Caco-2 (cell line): Measurements from ENCODE around the gene KCNC1. TPM values are rescaled to one million over a fixed set of nuclear protein-coding genes. Genes with fewer than 3 reads are reported as not detected.
A peak's percentile ranks its signal among the peaks of the same experiment; 100 is the strongest.

Source experiments
- BruUV-seq: library from RNA; stranded (reverse); fragments of 400-500 nt; replicated peaks from 2 replicates; lab custom pipeline; 2021; lab: Mats Ljungman, UMichigan
- CTCF ChIA-PET: fragments of 300-600 bp; sonication (Branson Sonifier 250); formaldehyde crosslinking; loops from one replicate; lab custom pipeline; 2022; ENCODE audit warnings: antibody characterized with exemption; lab: Charles Lee
- POLR2A ChIA-PET: fragments of 300-600 bp; sonication (Branson Sonifier 250); formaldehyde crosslinking; loops from one replicate; lab custom pipeline; 2022; ENCODE audit warnings: antibody characterized with exemption; lab: Charles Lee
- DNase-seq, 2 experiments: peaks; one replicate each; pipeline versions ENCODE4 v3.0.0 to v3.0.0-alpha.2; 2020 to 2022
- H3K27me3 ChIP-seq: replicated peaks from 2 replicates; pipeline ENCODE4 v1.6.0; 2011; ENCODE audit warnings: low read length; ENCODE audit not compliant: control insufficient read depth, insufficient read depth
- H3K36me3 ChIP-seq: 2 replicates; pipeline ENCODE4 v1.5.1; 2011; ENCODE audit warnings: low read length; ENCODE audit not compliant: control insufficient read depth, insufficient read depth
- H3K4me1 ChIP-seq: fragments of 250-450 bp; sonication (Bioruptor Pico); 2 replicates; pipeline ENCODE4 v1.5.1; 2020; ENCODE audit warnings: mild to moderate bottlenecking
- H3K4me3 ChIP-seq: 2 replicates; pipeline ENCODE4 v1.5.1; 2011; ENCODE audit warnings: low read depth, mild to moderate bottlenecking, control low read depth, low read length
- H3K9me3 ChIP-seq: fragments of 250-450 bp; sonication (Bioruptor Pico); 2 replicates; pipeline ENCODE4 v1.5.1; 2020; ENCODE audit warnings: mild to moderate bottlenecking, moderate library complexity
- H3K27ac Mint-ChIP-seq: one replicate; pipeline ENCODE4 v1.8.0; 2022; ENCODE audit warnings: mixed read lengths; ENCODE audit not compliant: unreplicated experiment
- H3K27me3 Mint-ChIP-seq: one replicate; pipeline ENCODE4 v1.8.0; 2022; ENCODE audit warnings: mixed read lengths; ENCODE audit not compliant: insufficient read depth, unreplicated experiment
- H3K36me3 Mint-ChIP-seq: one replicate; pipeline ENCODE4 v1.8.0; 2022; ENCODE audit warnings: mild to moderate bottlenecking, mixed read lengths; ENCODE audit not compliant: insufficient read depth, unreplicated experiment
- H3K4me1 Mint-ChIP-seq: one replicate; pipeline ENCODE4 v1.8.0; 2022; ENCODE audit warnings: low read depth, mixed read lengths; ENCODE audit not compliant: unreplicated experiment
- H3K4me3 Mint-ChIP-seq: one replicate; pipeline ENCODE4 v1.8.0; 2022; ENCODE audit warnings: mild to moderate bottlenecking, moderate library complexity, mixed read lengths; ENCODE audit not compliant: unreplicated experiment
- H3K9me3 Mint-ChIP-seq: one replicate; pipeline ENCODE4 v1.8.0; 2022; ENCODE audit warnings: mixed read lengths; ENCODE audit not compliant: unreplicated experiment
- CTCF ChIP-seq, 2 experiments: fragments of 200-600 bp in 1 of 2; IDR thresholded peaks; 1 replicate in 1 of 2; 2 replicates in 1 of 2; pipeline versions ENCODE4 v1.5.1 to v1.8.0; 2011 to 2022; ENCODE audit warnings: antibody characterized with exemption in 1 of 2, control low read depth in 1 of 2, inconsistent platforms in 1 of 2, low read depth in 1 of 2, low read length in 1 of 2, mild to moderate bottlenecking in 1 of 2, moderate library complexity in 1 of 2; ENCODE audit not compliant: insufficient read depth in 1 of 2, severe bottlenecking in 1 of 2, unreplicated experiment in 1 of 2
- intact Hi-C: fragments of 100-400 bp; cut with micrococcal nuclease; formaldehyde crosslinking; loops from one replicate; pipeline ENCODE4 v1.10.0; 2022; ENCODE audit not compliant: unreplicated experiment
- total RNA-seq: library from RNA; stranded (reverse); gene quantifications from 2 replicates; pipeline ENCODE4 v1.2.3, GENCODE V29; 2022

KCNC1 gene
- total RNA-seq, 1 experiment from 2014 or later = 0.07 TPM

GRCh38 chr11:17700991-17701390, 33.6 kb upstream of the KCNC1 start:
- Histone ChIP-seq H3K9me3 (no peaks in the 10 kb centered on the region), H3K4me3 (no peak overlapping the region), H3K36me3 (no peaks in the 10 kb centered on the region), H3K27me3 (no peaks in the 10 kb centered on the region; the same call in 1 of the 2 replicates), H3K4me1 (no peaks in the 10 kb centered on the region)
- Mint-ChIP-seq H3K9me3 (peaks cover 13% of the 10 kb centered on the region), H3K4me3 (no peak overlapping the region), H3K4me1 (no peaks in the 10 kb centered on the region), H3K27me3 (peaks cover 11% of the 10 kb centered on the region), H3K27ac (no peak overlapping the region), H3K36me3 (peaks cover 4% of the 10 kb centered on the region)
- CTCF ChIA-PET = no interaction called here
- intact Hi-C loops = no loop called here
- TF ChIP-seq CTCF (IDR thresholded peaks at IDR 0.05; ENCODE audit: insufficient read depth in 1 of 2, low read depth in 1 of 2, low read length in 1 of 2, severe bottlenecking in 1 of 2, unreplicated experiment in 1 of 2) = no peak
- no peak for DNase-seq
- BruUV-seq = no TSS peak
- POLR2A ChIA-PET = no interaction called here

DNA sequence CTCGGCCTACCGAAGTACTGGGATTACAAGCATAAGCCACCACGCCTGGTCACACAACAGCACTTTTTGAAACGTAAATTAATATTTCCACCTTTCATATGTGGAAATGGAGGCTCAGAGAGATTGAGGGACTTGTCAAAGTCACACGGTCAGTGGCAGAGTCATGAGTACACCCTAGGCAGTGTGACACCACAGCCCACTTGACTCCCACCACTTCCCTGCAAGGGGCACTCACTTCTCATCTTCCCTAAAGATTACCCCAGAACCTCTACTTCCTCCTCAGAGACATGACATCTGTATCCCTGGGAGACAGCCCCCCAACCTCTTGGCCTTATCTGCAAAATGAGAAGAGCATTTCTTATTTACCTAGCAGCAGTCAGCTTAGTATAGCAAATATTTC, 31.7 kb upstream of the KCNC1 start:
- CTCF ChIA-PET = no interaction called here
- peaks cover 13% of the 10 kb centered on the region for H3K9me3 Mint-ChIP-seq
- no peak for TF ChIP-seq CTCF (IDR thresholded peaks at IDR 0.05; ENCODE audit: insufficient read depth in 1 of 2, low read depth in 1 of 2, low read length in 1 of 2, severe bottlenecking in 1 of 2, unreplicated experiment in 1 of 2)

DNA sequence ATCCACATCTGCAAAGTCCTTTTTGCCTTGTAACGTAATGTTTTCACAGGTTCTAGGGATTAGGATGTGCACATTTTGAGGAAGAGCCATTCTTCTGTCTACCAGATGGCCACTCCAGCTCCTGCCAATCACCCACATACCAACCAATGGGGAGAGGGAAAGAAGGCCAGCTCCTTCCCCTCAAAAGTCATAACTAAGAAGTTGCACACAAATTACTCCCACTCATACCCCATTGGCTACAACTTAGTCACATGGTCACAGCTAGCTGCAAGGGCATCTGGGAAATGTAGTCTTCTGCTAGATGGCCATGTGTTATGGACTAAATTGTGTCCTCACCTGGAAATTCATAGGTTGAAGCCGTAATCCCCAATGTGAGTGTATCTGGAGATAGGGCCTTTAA, 30.6 kb upstream of the KCNC1 start:
- no peaks in the 10 kb centered on the region for H3K36me3 ChIP-seq
- Mint-ChIP-seq H3K27ac (no peak overlapping the region), H3K4me1 (no peaks in the 10 kb centered on the region), H3K9me3 (peaks cover 13% of the 10 kb centered on the region), H3K27me3 (peaks cover 11% of the 10 kb centered on the region), H3K4me3 (no peak overlapping the region), H3K36me3 (peaks cover 4% of the 10 kb centered on the region)
- DNase-seq = peak in 1 of 2 experiments; percentile 6
- ChIA-PET POLR2A (no interaction called here), CTCF (no interaction called here)
- H3K9me3 ChIP-seq = no peaks in the 10 kb centered on the region
- peaks cover 3% of the 10 kb centered on the region for H3K27me3 ChIP-seq
- TF ChIP-seq CTCF (IDR thresholded peaks at IDR 0.05; ENCODE audit: insufficient read depth in 1 of 2, low read depth in 1 of 2, low read length in 1 of 2, severe bottlenecking in 1 of 2, unreplicated experiment in 1 of 2) = no peak
- BruUV-seq = no TSS peak
- H3K4me1 ChIP-seq = no peaks in the 10 kb centered on the region
- H3K4me3 ChIP-seq = no peak overlapping the region
- intact Hi-C loops = no loop called here

More for the DNA sequence above, 31.7 kb upstream of the KCNC1 start:
- BruUV-seq = no TSS peak
- Mint-ChIP-seq H3K36me3 (peaks cover 4% of the 10 kb centered on the region), H3K27me3 (peaks cover 11% of the 10 kb centered on the region), H3K4me3 (no peak overlapping the region), H3K27ac (no peak overlapping the region), H3K4me1 (no peaks in the 10 kb centered on the region)
- H3K36me3 ChIP-seq = no peaks in the 10 kb centered on the region
- no peaks in the 10 kb centered on the region for H3K9me3 ChIP-seq
- intact Hi-C loops = no loop called here
- no peak for DNase-seq
- no peak overlapping the region for H3K4me3 ChIP-seq
- H3K27me3 ChIP-seq = no peaks in the 10 kb centered on the region; the same call in 1 of the 2 replicates
- no peaks in the 10 kb centered on the region for H3K4me1 ChIP-seq
- POLR2A ChIA-PET = no interaction called here
